NOMO-1 treated with dmso at 0.1 percent for 144 hours (cell line): ENCODE results near the gene TBCE.

Source experiments
- DNase-seq: peaks from one replicate; lab custom pipeline; 2025; ENCODE audit not compliant: unreplicated experiment; lab: John Stamatoyannopoulos, UW

The TBCE gene

GRCh38 chr1:235367000-235367908 lies at the start of gene TBCE:
Gene TBCE (plus strand): TSS chr1:235367427. CDS start chr1:235380050, 12,623 bp downstream.
- peak; percentile 96 for DNase-seq

GRCh38 chr1:235319255-235319654 lies 48.0 kb upstream of the TBCE start:
- DNase-seq = no peak

- no peak for DNase-seq
These were observed 46.6 kb upstream of the TBCE start for GRCh38 chr1:235320521-235321179.

- no peak for DNase-seq
These were observed 42.9 kb upstream of the TBCE start for GRCh38 chr1:235324296-235324695.

GRCh38 chr1:235325139-235325538 lies 42.1 kb upstream of the TBCE start:
- no peak for DNase-seq

GRCh38 chr1:235325854-235326253 lies 41.4 kb upstream of the TBCE start:
- DNase-seq = no peak

GRCh38 chr1:235326719-235327558 lies 40.3 kb upstream of the TBCE start:
- peak; percentile 40 for DNase-seq

GRCh38 chr1:235327559-235328270 lies 39.5 kb upstream of the TBCE start, which contains the start of gene ARID4B:
Gene ARID4B (minus strand): TSS chr1:235328179. CDS start chr1:235326919, 1,260 bp downstream.
- no peak for DNase-seq

GRCh38 chr1:235328271-235329138 lies 38.7 kb upstream of the TBCE start, which contains the start of gene GGPS1:
Gene GGPS1 (plus strand): TSS chr1:235328570. CDS start chr1:235335265, 6,695 bp downstream.
- peak; percentile 98 for DNase-seq

GRCh38 chr1:235329139-235329902 lies 37.9 kb upstream of the TBCE start:
- peak; percentile 34 for DNase-seq

- no peak for DNase-seq
These were observed 36.3 kb upstream of the TBCE start for GRCh38 chr1:235330918-235331285.

- DNase-seq = no peak
These were observed 35.8 kb upstream of the TBCE start for GRCh38 chr1:235331401-235331800.

GRCh38 chr1:235336903-235337302 lies 30.3 kb upstream of the TBCE start:
- no peak for DNase-seq

GRCh38 chr1:235339746-235340145 lies 27.5 kb upstream of the TBCE start:
- DNase-seq = no peak

GRCh38 chr1:235341334-235341733 lies 25.9 kb upstream of the TBCE start:
- no peak for DNase-seq

- DNase-seq = no peak
These were observed 25.2 kb upstream of the TBCE start for GRCh38 chr1:235342039-235342438.

- DNase-seq = no peak
These were observed 24.8 kb upstream of the TBCE start for GRCh38 chr1:235342471-235342870.

- no peak for DNase-seq
These were observed 23.5 kb upstream of the TBCE start for GRCh38 chr1:235343726-235344125.

GRCh38 chr1:235351441-235351840 lies 15.8 kb upstream of the TBCE start:
- DNase-seq = no peak
